Smooth muscle cell (in vitro differentiated cells): ENCODE measurements around the gene MUC5AC. TPM values are rescaled to one million over a fixed set of nuclear protein-coding genes. Genes with fewer than 3 reads are reported as not detected.
"Not testable (repeated sequence)": the region's sequence is repeated elsewhere in the genome, so short reads cannot be mapped to it uniquely, and the experiment has no call there.

Experiments
- DNase-seq: peaks from one replicate; lab custom pipeline; 2025; ENCODE audit not compliant: unreplicated experiment; lab: John Stamatoyannopoulos, UW
- H2AFZ ChIP-seq: fragments of 200-600 bp; sonication (generic); 2 replicates; pipeline ENCODE4 v1.6.0; 2016; ENCODE audit warnings: antibody characterized with exemption, low read depth, mild to moderate bottlenecking
- H3F3A ChIP-seq: fragments of 200-600 bp; sonication (generic); 2 replicates; pipeline ENCODE4 v1.6.0; 2017; ENCODE audit warnings: antibody characterized with exemption, low read depth
- H3K27ac ChIP-seq: fragments of 200-600 bp; sonication (generic); 2 replicates; pipeline ENCODE4 v1.5.1; 2016; ENCODE audit warnings: low read depth, mild to moderate bottlenecking
- H3K27me3 ChIP-seq: fragments of 200-600 bp; sonication (generic); 2 replicates; pipeline ENCODE4 v1.6.1; 2016; ENCODE audit warnings: low read depth, mild to moderate bottlenecking
- H3K36me3 ChIP-seq: fragments of 200-600 bp; sonication (generic); 2 replicates; pipeline ENCODE4 v1.5.1; 2016; ENCODE audit warnings: low read depth
- H3K4me1 ChIP-seq: fragments of 200-600 bp; sonication (generic); 2 replicates; pipeline ENCODE4 v1.5.1; 2016; ENCODE audit warnings: low read depth
- H3K4me2 ChIP-seq: fragments of 200-600 bp; sonication (generic); 2 replicates; pipeline ENCODE4 v1.6.0; 2016; ENCODE audit warnings: mild to moderate bottlenecking
- H3K4me3 ChIP-seq: fragments of 200-600 bp; sonication (generic); 2 replicates; pipeline ENCODE4 v1.5.1; 2016; ENCODE audit warnings: mild to moderate bottlenecking
- H3K79me2 ChIP-seq: fragments of 200-600 bp; sonication (generic); 2 replicates; pipeline ENCODE4 v1.6.0; 2016; ENCODE audit warnings: low read depth, mild to moderate bottlenecking
- H3K9ac ChIP-seq: fragments of 200-600 bp; sonication (generic); 2 replicates; pipeline ENCODE4 v1.6.0; 2016; ENCODE audit warnings: low read depth
- H3K9me3 ChIP-seq: fragments of 200-600 bp; sonication (generic); replicated peaks from 2 replicates; pipeline ENCODE4 v1.5.1; 2016; ENCODE audit warnings: low read depth
- H4K20me1 ChIP-seq: fragments of 200-600 bp; sonication (generic); 2 replicates; pipeline ENCODE4 v1.6.0; 2016; ENCODE audit warnings: low read depth
- WGBS: methylation state at CpG from one replicate; pipeline ENCODE4 v1.1.7; 2016; ENCODE audit warnings: low lambda C conversion rate; 5-methylcytosine and 5-hydroxymethylcytosine counted together
- polyA plus RNA-seq: library from polyadenylated mRNA; unstranded; fragments of >200 nt; fragmentation: Nextera tagmentation; extraction: Ambion mirVana; gene quantifications from 2 replicates; pipeline ENCODE4 v1.2.1, GENCODE V29; 2016
- total RNA-seq: library from RNA; depleted of rRNA; stranded (reverse); fragments of >200 nt; gene quantifications from 2 replicates; pipeline ENCODE4 v1.2.3, GENCODE V29; 2014
- TF ChIP-seq, protein P1 (sequence below): fragments of 200-600 bp; sonication (generic); IDR thresholded peaks from 2 replicates; pipeline ENCODE4 v1.5.1; 2017; ENCODE audit warnings: borderline replicate concordance, mild to moderate bottlenecking, antibody characterized with exemption; ENCODE audit not compliant: insufficient read depth, poor library complexity, severe bottlenecking

Gene MUC5AC
- total and polyA plus RNA-seq, 2 experiments from 2014 or later: not detected

DNA sequence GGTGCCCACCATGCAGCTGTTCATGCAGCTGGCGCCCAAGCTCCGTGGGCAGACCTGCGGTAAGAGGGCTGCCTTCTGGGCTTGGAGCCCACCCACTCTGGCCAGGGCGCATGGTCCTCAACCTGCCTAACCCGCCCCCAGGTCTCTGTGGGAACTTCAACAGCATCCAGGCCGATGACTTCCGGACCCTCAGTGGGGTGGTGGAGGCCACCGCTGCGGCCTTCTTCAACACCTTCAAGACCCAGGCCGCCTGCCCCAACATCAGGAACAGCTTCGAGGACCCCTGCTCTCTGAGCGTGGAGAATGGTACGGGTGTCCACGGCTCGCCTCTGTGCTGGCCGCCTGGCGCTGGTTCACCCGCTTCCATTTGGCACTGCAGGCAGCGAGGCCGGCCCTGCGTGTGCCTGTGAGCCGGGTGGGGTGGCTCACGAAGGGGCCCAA, 11.0 kb downstream of the MUC5AC start:
- no peak overlapping the region for H3K9ac ChIP-seq
- H2AFZ ChIP-seq: no peak overlapping the region
- H4K20me1 ChIP-seq: no peaks in the 10 kb centered on the region
- 93% methylated on average over 23 of the region's 23 CpGs for WGBS
- no peaks in the 10 kb centered on the region for H3F3A ChIP-seq
- no peaks in the 10 kb centered on the region for H3K36me3 ChIP-seq
- H3K79me2 ChIP-seq: no peaks in the 10 kb centered on the region
- no peaks in the 10 kb centered on the region for H3K27me3 ChIP-seq
- no peak overlapping the region for H3K4me3 ChIP-seq
- no peak overlapping the region for H3K4me2 ChIP-seq
- no peak for DNase-seq
- TF ChIP-seq, protein P1, sequence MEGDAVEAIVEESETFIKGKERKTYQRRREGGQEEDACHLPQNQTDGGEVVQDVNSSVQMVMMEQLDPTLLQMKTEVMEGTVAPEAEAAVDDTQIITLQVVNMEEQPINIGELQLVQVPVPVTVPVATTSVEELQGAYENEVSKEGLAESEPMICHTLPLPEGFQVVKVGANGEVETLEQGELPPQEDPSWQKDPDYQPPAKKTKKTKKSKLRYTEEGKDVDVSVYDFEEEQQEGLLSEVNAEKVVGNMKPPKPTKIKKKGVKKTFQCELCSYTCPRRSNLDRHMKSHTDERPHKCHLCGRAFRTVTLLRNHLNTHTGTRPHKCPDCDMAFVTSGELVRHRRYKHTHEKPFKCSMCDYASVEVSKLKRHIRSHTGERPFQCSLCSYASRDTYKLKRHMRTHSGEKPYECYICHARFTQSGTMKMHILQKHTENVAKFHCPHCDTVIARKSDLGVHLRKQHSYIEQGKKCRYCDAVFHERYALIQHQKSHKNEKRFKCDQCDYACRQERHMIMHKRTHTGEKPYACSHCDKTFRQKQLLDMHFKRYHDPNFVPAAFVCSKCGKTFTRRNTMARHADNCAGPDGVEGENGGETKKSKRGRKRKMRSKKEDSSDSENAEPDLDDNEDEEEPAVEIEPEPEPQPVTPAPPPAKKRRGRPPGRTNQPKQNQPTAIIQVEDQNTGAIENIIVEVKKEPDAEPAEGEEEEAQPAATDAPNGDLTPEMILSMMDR: no peak
- H3K4me1 ChIP-seq: no peaks in the 10 kb centered on the region
- H3K9me3 ChIP-seq: no peaks in the 10 kb centered on the region
- no peak overlapping the region for H3K27ac ChIP-seq

DNA sequence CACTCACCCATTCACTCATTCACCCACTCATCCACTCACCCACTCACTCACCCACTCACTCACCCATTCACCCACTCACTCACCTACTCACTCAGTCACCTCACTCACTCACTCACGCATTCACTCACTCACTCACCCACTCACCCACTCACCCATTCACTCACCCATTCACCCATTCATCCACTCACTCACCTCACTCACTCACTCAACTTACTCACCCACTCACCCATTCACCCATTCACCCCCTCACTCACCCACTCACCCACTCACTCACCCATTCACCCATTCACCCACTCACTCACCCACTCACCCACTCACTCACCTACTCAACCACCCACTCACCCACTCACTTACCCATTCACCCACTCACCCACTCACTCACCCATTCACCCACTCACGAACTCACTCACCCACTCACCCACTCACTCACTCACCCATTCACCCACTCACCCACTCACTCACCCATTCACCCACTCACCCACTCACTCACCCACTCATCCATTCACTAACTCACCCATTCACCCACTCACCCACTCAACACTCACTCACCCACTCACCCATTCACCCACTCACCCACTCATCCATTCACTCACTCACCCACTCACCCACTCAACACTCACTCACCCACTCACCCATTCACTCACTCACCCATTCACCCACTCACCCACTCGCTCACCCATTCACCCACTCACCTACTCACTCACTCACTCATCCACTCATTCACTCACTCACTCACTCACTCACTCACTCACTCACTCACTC, 13.7 kb downstream of the MUC5AC start:
- H2AFZ ChIP-seq: no peak overlapping the region
- H3F3A ChIP-seq: no peaks in the 10 kb centered on the region
- no peak overlapping the region for H3K9ac ChIP-seq
- H3K9me3 ChIP-seq: no peaks in the 10 kb centered on the region
- H3K27me3 ChIP-seq: no peaks in the 10 kb centered on the region
- H3K36me3 ChIP-seq: no peaks in the 10 kb centered on the region
- H4K20me1 ChIP-seq: no peaks in the 10 kb centered on the region
- H3K4me3 ChIP-seq: no peak overlapping the region
- WGBS: 88% methylated on average over 1 of the region's 3 CpGs
- TF ChIP-seq, protein P1: no peak
- no peaks in the 10 kb centered on the region for H3K79me2 ChIP-seq
- no peaks in the 10 kb centered on the region for H3K4me1 ChIP-seq
- H3K4me2 ChIP-seq: no peak overlapping the region
- DNase-seq: no peak
- no peak overlapping the region for H3K27ac ChIP-seq

DNA sequence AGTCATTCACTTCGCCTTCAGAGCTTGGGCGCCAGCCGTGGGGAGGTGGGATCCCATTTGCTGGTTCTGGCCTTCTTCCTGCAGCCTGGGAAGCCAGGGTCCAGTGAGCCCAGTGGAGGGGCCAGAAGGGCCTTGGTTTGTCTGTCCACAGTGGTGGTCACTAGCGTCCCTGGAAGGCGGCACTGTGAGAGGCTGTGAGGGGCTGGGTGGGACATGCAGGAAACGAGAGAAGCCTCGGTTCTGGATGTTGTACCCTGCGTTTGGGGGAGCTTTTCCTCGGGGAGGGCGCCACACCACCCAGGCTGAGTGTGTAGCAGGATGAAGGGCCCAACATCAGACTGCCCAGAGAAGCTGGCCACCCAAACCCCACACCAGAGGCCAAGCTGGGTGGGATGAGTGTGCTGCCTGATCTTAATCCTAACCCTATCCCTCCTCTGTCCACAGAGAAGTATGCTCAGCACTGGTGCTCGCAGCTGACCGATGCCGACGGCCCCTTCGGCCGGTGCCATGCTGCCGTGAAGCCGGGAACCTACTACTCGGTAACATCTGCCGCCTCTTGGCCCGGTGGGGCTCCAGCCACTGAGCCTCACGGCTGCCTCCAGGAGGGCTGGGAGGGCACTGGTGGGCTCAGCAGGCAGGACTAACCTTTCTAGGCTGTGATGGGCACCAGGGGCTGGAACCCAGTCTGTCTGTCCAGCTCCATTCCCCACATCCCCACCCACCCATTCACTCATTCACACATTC, 14.4 kb downstream of the MUC5AC start:
- no peak overlapping the region for H3K4me2 ChIP-seq
- no peak overlapping the region for H2AFZ ChIP-seq
- no peaks in the 10 kb centered on the region for H3K9me3 ChIP-seq
- no peaks in the 10 kb centered on the region for H4K20me1 ChIP-seq
- H3K4me3 ChIP-seq: no peak overlapping the region
- H3K27ac ChIP-seq: no peak overlapping the region
- H3K9ac ChIP-seq: no peak overlapping the region
- no peaks in the 10 kb centered on the region for H3K36me3 ChIP-seq
- WGBS: 88% methylated on average over 21 of the region's 22 CpGs
- no peak for DNase-seq
- H3K79me2 ChIP-seq: no peaks in the 10 kb centered on the region
- TF ChIP-seq, protein P1: no peak
- no peaks in the 10 kb centered on the region for H3K27me3 ChIP-seq
- no peaks in the 10 kb centered on the region for H3F3A ChIP-seq
- H3K4me1 ChIP-seq: no peaks in the 10 kb centered on the region

DNA sequence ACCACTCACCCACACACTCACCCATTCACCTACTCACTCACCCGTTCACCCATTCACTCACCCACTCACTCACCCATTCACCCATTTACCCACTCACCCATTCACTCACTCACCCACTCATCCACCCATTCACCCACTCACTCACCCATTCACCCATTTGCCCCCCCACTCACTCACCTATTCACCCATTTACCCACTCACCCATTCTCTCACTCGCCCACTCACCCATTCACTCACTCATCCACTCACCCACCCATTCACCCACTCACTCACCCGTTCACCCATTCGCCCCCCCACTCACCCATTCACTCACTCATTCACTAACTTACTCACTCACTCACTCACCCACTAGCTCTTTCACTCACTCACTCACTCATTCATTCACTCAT, 15.0 kb downstream of the MUC5AC start:
- Histone ChIP-seq H3K4me3 (no peak overlapping the region), H3K36me3 (no peaks in the 10 kb centered on the region), H3K4me1 (no peaks in the 10 kb centered on the region), H3K4me2 (no peak overlapping the region), H3K79me2 (no peaks in the 10 kb centered on the region), H3K9ac (no peak overlapping the region), H3K27me3 (no peaks in the 10 kb centered on the region), H4K20me1 (no peaks in the 10 kb centered on the region), H2AFZ (no peak overlapping the region), H3F3A (no peaks in the 10 kb centered on the region), H3K9me3 (no peaks in the 10 kb centered on the region), H3K27ac (no peak overlapping the region)
- TF ChIP-seq, protein P1: no peak
- no peak for DNase-seq
- 75% methylated on average over 2 of the region's 4 CpGs for WGBS

DNA sequence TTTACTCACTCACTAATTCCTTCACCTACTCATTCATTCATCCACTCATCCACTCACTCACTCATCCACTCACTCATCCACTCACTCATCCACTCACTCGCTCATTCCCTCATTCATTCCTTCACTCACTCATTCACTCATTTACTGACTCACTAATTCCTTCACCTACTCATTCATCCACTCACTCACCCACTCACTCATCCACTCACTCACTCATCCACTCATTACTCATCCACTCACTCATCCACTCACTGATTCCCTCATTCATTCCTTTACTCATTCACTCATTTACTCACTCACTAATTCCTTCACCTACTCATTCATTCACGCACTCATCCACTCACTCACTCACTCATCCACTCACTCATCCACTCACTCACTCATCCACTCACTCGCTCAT, 15.6 kb downstream of the MUC5AC start:
- not testable (repeated sequence) for H3K9ac ChIP-seq, H3K36me3 ChIP-seq, H3K9me3 ChIP-seq, H3K4me1 ChIP-seq, H3K79me2 ChIP-seq, H3K4me3 ChIP-seq, H4K20me1 ChIP-seq, H3K4me2 ChIP-seq, H3K27ac ChIP-seq, DNase-seq, H3F3A ChIP-seq, H3K27me3 ChIP-seq, H2AFZ ChIP-seq
- 90% methylated on average over 3 of the region's 3 CpGs for WGBS
